HCT116 (cell line): Measurements from ENCODE around the gene DDX41.

ENCODE experiments used
- CTCF ChIP-seq, 3 experiments: fragments of 200-600 bp in 1 of 3; sonication (generic) in 1 of 3; IDR thresholded peaks in 2 of 3; conservative IDR thresholded peaks in 1 of 3; 2 replicates each; pipeline ENCODE4 v1.5.1; 2012 to 2017; ENCODE audit warnings: low read depth in 2 of 3, low read length in 2 of 3, antibody characterized with exemption in 1 of 3, borderline replicate concordance in 1 of 3, control low read depth in 1 of 3, mild to moderate bottlenecking in 1 of 3, mixed read lengths in 1 of 3, mixed run types in 1 of 3, moderate library complexity in 1 of 3; ENCODE audit not compliant: insufficient read depth in 1 of 3
- ELF1 ChIP-seq: IDR thresholded peaks from 2 replicates; pipeline ENCODE4 v1.6.1; 2012; ENCODE audit warnings: low read depth, borderline replicate concordance
- JUND ChIP-seq: IDR thresholded peaks from 2 replicates; pipeline ENCODE4 v1.6.1; 2012

DNA sequence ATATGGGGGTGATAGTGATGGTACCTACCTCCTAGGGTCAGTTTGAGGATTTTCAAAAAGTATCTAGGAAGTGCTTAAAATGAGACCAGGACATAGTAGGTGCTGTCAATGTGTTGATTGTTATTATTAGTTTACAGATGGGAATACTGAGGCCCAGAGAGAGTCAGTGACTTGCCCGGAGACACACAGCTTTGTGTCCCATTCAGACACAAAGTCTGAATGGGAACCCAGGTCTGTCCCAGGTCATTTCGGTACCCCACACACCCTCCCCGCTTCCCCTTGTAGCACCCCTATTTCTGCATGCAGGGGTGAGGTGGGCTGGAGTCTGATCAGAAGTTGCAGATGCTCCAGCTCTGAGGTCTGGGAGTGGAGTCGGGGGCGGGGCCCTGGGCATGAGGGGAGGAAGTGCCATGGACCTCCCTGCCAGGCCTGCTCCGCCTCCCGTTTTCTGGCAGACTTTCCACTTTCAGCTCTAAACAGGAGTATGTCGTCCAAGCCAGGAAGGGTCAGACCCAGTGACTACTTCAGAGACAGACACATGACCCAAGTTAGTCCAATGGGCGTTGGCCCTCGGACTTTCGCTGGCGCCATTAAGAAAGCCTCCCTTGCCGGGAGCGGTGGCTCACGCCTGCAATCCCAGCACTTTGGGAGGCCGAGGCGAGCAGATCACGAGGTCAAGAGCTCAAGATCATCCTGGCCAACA lies 40.1 kb downstream of the DDX41 start:
- TF ChIP-seq CTCF (IDR thresholded peaks at IDR 0.05 in 2 of 3, conservative IDR thresholded peaks at IDR 0.05 in 1 of 3; ENCODE audit: borderline replicate concordance in 1 of 3, insufficient read depth in 1 of 3, low read depth in 2 of 3, low read length in 2 of 3) (no peak), ELF1 (no peak), JUND (no peak)
